Uterus (tissue), 2 donors: ENCODE measurements around the gene HS3ST2.

Source experiments
- CTCF ChIP-seq, 4 experiments: fragments of 200-600 bp in 2 of 4; fragments of 450-650 bp in 2 of 4; sonication (generic) in 2 of 4; IDR thresholded peaks; one replicate each; pipeline ENCODE4 v1.5.1; 2016 to 2019; ENCODE audit warnings: antibody characterized with exemption in 4 of 4, mild to moderate bottlenecking in 2 of 4, moderate library complexity in 1 of 4
- POLR2A ChIP-seq, 2 donors: fragments of 450-650 bp; IDR thresholded peaks; one replicate each; pipeline ENCODE4 v1.6.1; 2016; ENCODE audit warnings: antibody characterized with exemption in 2 of 2, mild to moderate bottlenecking in 1 of 2, moderate library complexity in 1 of 2

- TF ChIP-seq CTCF (IDR thresholded peaks at IDR 0.05) (no peak), POLR2A (IDR thresholded peaks at IDR 0.05) (no peak)
These were observed 65.5 kb downstream of the HS3ST2 start for GRCh38 chr16:22879466-22879865.
